Midbrain (tissue), 1 donor: ENCODE measurements around the gene INTS4.
"Not testable (repeated sequence)": the region's sequence is repeated elsewhere in the genome, so short reads cannot be mapped to it uniquely, and the experiment has no call there.

ENCODE experiments used
- DNase-seq: peaks from one replicate; lab custom pipeline; 2025; lab: John Stamatoyannopoulos, UW

INTS4 gene, protein sequence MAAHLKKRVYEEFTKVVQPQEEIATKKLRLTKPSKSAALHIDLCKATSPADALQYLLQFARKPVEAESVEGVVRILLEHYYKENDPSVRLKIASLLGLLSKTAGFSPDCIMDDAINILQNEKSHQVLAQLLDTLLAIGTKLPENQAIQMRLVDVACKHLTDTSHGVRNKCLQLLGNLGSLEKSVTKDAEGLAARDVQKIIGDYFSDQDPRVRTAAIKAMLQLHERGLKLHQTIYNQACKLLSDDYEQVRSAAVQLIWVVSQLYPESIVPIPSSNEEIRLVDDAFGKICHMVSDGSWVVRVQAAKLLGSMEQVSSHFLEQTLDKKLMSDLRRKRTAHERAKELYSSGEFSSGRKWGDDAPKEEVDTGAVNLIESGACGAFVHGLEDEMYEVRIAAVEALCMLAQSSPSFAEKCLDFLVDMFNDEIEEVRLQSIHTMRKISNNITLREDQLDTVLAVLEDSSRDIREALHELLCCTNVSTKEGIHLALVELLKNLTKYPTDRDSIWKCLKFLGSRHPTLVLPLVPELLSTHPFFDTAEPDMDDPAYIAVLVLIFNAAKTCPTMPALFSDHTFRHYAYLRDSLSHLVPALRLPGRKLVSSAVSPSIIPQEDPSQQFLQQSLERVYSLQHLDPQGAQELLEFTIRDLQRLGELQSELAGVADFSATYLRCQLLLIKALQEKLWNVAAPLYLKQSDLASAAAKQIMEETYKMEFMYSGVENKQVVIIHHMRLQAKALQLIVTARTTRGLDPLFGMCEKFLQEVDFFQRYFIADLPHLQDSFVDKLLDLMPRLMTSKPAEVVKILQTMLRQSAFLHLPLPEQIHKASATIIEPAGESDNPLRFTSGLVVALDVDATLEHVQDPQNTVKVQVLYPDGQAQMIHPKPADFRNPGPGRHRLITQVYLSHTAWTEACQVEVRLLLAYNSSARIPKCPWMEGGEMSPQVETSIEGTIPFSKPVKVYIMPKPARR

DNA sequence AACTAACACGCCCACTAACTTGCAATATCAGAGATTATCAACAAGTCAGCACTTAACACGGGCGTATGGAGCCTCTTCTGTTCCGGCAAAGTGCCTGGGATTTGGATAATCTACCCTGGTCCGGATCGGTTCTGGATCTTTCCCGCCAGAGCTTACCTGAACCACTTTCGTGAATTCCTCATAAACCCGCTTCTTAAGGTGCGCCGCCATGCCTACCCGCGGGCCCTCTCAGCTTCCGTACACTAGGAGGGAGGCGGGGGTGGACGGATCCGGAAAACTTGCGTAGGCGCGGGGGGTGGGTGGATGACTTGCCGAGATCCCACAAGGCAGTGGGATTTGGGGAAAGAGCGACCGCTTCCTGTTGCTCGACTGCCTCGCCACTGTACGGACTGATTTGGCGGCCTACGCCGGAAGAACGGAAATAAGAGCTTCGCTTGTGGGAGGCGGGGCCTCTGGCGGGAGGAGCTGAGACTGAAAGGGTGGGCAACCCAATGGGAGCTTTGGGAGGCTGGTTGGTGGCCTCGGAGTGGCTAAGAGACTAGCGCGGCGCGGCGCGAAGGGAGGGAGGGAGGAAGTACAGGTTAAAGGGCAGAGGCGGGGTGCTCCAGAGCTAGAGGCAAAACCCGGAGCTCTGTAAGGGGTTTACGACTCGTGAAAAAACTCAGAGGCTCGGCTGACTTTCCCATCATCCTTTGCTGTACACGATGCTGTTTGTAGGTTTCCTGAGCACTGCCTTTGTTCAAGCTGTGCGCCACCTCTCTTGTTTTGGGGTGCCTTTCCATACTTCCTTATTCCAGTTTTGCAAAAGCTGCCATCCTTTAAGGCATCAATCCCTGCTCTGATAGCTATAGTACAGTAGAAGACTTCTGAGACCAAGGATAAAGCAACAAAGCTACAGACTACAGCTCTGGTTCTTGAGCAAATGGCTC lies at the start of gene INTS4:
Gene INTS4, minus strand, starts transcription at position 235 of the 929 bp plus-strand sequence. Its CDS starts 25 bp downstream, at position 210.
- DNase-seq: peak; percentile 100

DNA sequence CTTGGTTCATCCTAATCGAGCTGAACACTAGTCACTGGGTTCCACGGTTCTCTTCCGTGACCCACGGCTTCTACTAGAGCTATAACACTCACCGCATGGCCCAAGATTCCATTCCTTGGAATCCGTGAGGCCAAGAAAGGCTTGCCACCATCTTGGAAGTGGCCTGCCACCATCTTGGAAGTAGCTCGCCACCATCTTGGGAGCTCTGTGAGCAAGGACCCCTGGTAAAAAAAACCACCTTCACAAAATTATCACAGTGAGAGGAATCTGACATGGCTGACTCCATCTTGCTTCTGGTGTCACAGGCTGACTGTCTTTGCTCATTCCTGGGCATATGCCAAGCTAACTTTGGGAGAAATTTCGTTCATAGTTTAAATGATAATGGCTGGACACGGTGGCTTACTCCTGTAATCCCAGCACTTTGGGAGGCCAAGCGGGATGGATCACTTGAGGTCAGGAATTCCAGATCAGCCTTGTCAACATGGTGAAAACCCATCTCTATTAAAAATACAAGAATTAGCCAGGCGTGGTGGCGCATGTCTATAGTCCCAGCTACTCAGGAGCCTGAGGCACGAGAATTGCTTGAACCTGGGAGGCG lies 47.5 kb upstream of the INTS4 start:
- DNase-seq: no peak

DNA sequence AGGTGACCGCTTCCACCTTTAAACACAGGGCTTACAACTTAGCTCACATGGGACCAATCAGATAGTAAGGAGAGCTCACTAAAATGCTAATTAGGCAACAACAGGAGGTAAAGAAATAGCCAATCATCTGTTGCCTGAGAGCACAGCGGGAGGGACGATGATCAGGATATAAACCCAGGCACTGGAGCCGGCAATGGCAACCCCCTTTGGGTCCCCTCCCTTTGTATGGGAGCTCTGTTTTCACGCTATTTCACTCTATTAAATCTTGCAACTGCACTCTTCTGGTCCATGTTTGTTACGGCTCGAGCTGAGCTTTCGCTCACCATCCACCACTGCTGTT lies 46.9 kb upstream of the INTS4 start:
- DNase-seq: not testable (repeated sequence)

DNA sequence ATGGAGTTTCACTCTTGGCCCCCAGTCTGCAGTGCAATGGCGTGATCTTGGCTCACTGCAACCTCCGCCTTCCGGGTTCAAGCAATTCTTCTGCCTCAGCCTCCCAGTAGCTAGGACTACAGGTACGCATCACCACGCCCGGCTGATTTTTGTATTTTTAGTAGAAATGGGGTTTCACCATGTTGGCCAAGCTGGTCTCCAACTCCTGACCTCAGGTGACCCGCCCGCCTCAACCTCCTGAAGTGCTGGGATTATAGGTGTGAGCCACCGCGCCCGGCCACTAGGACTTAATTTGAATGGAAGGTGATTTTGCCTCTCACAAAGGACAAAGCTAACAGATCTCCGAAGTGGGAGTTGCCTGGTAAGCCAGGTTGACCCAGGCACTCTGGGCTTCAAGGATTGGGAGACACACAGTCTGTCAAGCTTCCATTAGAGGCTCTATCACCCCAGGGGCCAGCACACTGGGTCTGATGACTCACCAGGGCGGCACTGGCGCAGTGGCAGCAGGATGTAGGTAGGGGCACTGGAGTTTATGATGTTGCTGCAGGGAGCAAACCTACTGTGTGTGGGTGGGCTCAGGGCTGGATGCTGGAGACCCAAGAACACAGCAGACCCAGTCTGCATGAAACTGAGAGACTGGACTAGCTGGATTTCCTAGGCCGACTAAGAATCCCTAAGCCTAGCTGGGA lies 46.4 kb upstream of the INTS4 start:
- no peak for DNase-seq

DNA sequence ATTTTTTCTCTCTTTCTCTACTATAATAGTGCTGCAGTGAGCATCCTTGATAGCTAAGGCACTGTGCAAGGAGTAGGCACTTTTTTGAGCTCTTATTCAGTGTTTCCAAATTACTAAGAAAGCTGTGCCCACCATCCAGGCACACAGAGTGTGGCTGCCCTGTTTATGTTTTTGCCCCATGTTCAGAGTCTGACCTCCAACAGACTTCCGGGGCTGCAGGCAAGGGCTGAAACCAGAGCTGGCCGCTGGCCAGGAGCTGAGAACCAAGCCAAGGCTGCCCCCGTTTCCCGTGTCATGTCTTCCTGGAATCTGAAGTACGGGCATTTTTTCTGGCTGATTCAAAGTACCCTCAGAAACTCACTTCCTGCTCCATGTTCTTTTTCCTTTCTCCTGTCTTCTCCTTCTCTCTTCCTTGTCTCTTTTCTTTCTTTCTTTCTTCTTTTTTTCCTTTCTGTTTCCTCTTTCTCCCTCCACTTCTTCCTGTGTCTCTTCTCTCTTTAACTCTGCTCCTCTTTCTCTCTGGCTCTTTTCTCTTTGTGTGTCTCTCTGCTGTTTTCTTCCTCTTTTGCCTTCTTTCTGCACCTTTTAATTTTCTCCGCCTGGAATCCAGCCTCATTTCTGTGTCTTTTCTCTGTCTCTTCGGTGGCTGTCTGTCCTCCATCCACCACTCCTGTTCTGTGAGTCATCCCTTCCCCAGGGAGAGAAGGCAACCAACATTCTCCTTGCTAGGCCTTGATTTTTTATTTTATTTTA lies 45.6 kb upstream of the INTS4 start:
- peak; percentile 57 for DNase-seq

DNA sequence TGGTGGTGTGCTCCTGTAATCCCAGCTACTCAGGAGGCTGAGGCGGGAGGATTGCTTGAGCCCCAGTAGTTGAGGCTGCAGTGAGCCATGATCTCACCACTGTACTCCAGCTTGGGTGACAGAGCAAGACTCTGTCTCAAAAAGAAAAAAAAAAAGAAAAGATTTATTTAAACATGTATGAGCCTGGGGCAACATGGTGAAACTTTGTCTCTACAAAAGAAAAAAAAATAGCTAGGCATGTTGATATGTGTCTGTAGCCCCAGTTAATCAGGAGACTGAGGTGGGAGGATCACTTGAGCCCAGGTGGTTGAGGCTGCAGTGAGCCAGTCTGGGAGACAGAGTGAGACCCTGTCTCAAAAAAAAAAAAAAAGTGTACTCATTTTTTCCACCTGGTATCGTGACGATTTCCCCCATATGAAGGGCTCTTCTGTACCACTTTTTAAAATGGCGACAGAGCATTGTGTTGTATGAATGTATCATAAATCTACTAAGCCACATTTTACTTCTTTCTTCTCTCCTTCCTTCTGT lies 45.0 kb upstream of the INTS4 start:
- no peak for DNase-seq

DNA sequence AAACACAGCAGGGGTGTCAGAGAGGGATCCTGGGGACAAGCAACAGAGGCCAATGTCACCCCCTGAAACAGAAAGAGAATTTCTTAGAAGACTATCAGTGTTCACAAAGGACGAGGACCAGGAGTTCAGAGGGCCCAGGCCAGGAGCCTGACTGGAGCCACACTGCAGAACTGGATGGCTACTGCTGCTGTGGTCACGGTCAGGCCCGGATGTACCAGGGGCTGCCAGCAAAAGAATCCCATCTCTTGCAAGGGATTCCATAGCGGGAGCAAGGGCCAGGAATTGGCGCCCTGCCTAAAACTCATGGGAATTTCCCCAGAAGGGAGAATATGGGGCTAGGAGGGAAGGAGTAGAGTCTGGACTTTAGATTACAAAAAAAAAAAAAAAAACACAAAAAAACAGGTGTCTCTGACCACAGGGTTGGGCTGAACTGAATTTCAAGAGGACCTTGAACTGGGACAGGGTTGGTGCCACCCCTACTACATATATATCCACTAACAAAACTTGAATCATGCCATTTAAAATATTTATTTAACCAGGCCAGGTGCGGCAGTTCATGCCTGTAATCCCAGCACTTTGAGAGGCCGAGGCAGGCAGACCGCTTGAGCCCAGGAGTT lies 44.3 kb upstream of the INTS4 start:
- no peak for DNase-seq

DNA sequence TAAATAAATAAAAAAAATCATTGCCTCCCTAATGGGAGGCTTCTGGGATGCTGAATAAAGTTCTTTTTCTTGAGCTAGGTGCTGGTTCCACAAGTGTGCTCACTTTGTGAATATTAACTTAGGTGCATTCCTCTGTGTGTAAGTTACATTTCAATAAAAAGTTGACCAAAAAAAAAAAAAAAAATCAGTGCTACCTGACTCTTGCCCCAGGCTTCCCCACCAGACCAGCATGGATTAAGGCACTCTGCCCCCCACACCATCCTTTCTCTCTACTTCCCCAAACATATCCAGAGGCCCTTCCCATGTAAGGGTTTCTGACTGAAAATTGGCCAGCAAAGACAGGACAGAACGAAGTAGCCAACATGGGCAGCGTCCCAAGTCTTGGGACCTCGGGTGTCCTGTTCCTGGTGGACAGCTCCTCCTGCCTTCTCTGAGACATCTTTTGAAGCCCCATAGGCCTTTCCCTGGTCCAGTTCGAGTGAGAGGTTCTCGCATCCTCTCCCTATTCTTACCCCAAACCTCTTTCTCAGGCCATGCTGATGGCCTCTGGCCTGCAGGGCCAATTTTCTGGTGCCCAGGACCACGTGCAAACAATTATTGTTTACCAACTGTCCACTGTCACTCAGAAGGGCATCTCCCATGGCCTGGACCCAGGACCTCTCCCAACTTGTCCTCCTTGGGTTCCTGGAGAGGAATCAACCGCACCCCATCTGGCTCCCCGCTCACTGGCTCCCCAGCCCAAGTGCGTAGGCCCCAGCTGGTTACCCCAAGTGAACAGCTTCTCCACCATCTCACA lies 43.6 kb upstream of the INTS4 start:
- no peak for DNase-seq

DNA sequence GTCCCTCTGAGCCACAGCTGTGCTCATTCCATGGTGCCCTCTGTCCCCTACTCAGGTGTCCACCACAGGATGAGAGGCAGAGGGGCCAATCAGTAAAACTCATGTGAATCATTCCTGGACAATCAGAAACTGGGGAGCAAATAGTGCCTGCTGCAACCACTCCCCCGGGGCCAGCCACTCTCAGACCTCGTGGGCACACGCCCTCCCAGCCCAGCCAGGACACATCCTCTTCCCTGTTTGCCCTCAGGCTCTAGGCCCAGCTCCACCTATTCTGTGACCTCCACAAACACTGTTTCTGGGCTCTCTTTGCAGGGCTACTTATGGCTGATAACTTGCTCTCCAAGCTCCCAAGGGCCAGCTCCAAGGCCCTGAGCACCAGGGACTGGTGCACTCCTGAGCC lies 42.6 kb upstream of the INTS4 start:
- no peak for DNase-seq

DNA sequence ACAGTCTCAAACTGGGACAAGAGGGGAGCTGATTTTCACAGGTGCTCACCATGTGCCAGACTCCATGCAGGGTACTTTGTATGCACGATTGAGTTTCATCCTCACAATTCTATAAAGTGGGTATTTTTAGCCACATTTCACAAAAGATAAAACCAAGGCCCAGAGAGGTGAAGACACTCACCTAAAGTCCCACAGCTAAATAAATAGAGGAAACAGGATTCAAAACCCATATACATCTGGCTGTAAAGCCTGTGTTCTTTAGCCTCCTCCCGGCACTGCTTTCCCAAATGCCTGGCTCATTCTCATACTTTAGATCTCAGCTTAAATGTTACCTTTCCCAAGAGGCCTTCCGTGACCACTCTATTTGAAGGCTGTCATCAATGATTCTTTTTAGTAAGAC lies 41.8 kb upstream of the INTS4 start:
- DNase-seq: no peak

DNA sequence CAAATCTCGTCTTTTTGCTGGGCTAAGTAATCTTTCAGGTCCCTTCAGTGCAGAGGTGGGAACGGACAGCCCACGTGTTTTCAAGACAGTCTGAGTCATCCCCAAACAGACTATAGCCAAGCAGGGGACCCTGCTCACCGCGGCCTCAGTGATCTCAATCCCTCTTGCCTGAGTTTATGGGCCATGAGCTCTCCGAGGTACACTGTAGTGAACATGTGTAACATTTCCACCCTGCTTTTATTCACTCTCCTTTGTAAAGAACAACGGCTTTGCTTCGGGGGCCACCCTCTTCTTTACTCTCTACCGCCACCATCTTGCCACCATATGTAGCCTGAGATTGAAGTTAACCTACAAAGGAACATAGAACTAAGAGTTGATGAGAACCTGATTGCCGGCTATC lies 40.2 kb upstream of the INTS4 start:
- no peak for DNase-seq

DNA sequence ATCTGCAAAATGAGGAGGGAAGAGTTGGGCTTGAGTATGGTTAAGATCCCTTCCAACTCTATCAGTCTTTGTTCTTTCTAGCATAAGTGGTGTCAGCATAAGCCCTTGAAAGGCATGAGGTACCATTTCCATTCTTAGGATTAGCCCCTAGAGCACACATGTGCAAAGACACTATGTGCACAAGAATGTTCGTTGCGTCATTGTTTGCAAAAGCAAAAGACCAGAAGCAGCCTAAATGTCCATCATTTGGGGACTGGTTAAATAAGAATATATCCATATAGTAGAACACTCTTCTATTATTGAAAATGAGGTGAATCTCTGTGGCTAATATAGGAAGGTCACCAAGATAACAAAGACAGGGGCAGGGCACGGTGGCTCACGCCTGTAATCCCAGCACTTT lies 38.6 kb upstream of the INTS4 start:
- no peak for DNase-seq

DNA sequence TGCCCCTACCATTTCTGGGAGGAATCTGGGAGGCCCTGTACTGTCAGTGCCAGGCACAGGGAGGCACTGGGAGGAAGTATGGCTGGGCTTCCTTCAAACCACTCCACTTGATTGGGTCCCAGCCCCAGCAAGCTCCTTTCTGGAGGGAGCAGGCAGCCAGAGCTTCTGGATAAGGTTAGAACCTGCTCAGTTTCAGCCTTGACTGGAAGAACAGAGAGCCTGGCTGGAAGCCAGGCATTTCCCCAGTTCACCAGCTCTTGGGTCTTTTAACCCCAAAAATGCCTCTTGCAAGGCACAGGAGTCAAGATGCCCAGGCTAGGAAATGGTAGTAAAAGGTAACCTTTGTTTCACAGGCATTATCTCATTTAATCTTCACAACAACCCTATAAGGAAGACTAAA lies 37.6 kb upstream of the INTS4 start:
- DNase-seq: no peak

DNA sequence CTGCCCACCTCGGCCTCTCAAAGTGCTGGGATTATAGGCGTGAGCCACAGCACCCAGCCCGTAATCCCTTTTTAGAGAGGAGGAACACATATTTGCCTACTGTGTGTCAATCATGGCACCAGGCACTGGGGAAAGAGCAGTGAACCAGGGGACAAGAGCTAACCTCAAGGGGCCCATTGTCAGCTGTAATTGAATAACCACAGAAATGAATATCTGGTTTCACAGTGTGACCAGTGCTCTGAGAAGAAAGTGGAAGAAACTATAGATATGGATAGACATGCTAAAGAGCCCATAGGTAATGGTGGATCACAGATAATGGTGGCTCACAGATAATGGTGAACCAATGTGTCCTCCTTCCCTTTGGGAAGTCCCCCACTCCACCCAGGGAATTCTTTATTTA lies 37.2 kb upstream of the INTS4 start:
- no peak for DNase-seq

DNA sequence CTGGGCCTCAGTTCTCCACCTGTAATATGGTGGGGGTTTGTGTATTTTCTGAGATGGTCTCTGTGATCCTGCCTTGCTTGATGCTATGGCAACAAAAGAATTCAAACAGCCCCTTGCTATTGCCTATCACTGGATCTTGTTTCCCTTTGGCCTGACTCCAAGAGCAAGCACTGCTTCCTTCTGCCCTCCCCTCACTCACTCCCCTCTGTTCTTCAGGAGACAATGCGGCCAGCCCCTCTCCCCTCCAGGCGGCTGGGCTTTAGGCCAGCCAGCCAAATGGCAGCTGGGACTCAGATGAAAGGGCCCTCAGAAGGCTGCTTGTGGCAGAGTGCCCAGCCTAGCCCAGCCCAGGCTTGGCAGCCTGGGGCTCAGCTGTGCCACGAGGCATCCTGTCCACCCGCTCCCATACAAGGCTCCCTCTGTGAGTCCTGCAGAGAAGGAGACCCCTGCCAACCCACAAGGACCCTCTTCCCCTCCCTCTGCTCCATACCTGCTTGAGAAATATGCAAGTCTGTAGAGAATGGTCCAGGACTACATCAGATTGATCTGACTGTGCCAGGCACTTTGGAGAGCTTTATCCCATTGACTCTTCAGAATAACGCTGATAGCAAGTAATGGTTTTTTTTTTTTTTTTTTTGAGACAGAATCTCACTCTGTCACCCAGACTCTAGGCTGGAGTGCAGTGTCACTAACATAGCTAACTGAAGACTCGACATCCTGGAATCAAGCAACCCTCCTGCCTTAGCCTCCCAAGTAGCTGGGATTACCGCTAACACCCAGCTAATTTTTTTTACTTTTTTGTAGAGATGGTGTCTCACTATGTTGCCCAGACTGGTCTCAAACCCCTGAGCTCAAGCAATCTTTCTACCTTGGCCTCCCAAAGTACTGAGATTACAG lies 36.2 kb upstream of the INTS4 start:
- DNase-seq: peak; percentile 95

DNA sequence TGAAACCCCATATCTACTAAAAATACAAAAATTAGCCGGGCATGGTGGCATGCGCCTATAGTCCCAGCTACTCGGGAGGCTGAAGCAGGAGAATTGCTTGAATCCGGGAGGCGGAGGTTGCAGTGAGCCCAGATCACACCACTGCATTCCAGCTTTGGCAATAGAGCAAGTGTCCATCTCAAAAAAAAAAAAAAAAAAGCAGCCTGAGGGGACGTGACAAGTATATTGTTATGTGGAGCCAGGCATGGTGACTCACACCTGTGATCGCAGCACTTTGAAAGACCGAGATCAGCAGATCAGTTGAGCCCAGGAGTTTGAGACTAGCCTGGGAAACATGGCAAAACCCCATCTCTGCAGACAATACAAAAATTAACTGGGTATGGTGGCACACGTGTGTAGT lies 34.0 kb upstream of the INTS4 start:
- not testable (repeated sequence) for DNase-seq

DNA sequence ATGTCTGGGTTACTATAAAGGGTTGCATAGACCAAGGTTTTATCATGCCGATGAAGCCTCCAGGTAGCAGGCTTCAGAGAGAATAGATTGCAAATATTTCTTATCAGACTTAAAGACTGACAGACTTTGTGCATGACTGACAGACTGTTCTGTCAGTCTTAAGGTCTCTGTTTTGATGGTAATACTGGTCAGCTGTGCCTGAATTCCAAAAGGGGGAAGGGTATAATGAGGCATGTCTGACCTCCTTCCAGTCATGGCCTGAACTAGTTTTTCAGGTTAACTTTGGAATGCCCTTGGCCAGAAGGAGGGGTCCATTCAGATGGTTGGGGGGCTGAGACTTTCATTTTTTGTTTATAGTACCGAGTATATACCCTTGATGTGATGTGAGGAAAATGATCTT lies 33.3 kb upstream of the INTS4 start:
- DNase-seq: no peak

DNA sequence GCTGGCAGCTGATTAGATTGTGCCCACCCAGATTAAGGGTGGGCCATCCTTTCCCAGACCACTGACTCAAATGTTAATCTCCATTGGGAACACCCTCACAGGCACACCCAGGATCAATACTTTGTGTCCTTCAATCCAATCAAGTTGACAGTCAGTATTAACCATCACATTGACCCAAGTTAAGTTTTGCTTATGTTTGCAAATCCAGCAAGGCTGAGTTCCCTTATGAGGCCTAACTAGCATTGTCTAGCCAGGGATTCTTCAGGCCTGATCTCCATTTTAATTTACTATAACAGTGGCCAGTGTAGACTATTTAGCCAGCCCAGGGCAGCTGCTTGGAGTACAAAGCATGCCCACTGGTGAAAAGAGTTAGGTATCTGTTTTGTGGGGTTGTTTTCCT lies 30.9 kb upstream of the INTS4 start:
- no peak for DNase-seq
